ENCODE data around the gene OR1A1. TPM values are rescaled to one million over a fixed set of nuclear protein-coding genes. Genes with fewer than 3 reads are reported as not detected.

OR1A1 gene
- total and polyA plus RNA-seq, 2 of the 8 experiments (the other 6 are each of a cell fraction or from before 2014, with no cell fraction given): not detected

DNA sequence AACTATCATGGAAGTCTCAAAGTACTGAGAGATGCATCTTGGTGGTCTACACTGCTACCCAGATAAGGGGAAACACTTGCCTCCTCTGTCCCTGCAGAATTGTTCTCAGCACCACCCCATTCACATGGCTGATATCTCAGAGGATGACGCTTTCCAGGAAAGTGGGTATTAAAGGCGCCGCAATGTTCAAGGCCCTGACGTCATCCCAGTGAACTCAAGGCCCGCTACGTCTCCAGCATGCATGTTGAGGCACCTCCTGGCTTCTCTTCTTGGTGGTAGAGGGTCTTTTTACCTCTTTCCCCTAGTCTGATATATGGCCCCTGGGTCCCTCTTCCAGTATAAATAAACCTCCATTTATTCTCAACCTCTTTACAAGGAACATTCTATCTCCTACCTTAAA is 1.0 kb downstream of the OR1A1 start (continued):
- no peak for TF ChIP-seq HDAC2 (IDR thresholded peaks at IDR 0.05; ENCODE audit: borderline replicate concordance in 1 of 2, low read depth in 2 of 2, low read length in 2 of 2)
- TF ChIP-seq CBX8 (IDR thresholded peaks at IDR 0.05; ENCODE audit: borderline replicate concordance, low read depth, low read length): no peak
- no peak for TF ChIP-seq YY1 (IDR thresholded peaks at IDR 0.05; ENCODE audit: low read depth, low read length)
